Ascending aorta (tissue), 2 donors: ENCODE measurements around the gene FAT3. TPM values are rescaled to one million over a fixed set of nuclear protein-coding genes. Genes with fewer than 3 reads are reported as not detected.
A peak's percentile ranks its signal among the peaks of the same experiment; 100 is the strongest.

Source experiments
- DNase-seq, 2 donors: peaks; one replicate each; pipeline ENCODE4 v3.0.0-alpha.2; 2019; ENCODE audit warnings: low spot score in 2 of 2
- H3K27ac ChIP-seq, 2 donors: fragments of 200-600 bp; sonication (generic); one replicate each; pipeline ENCODE4 v1.5.1; 2016 to 2017; ENCODE audit warnings: mild to moderate bottlenecking in 1 of 2
- H3K27me3 ChIP-seq: fragments of 200-600 bp; sonication (generic); one replicate; pipeline ENCODE4 v1.5.1; 2017
- H3K36me3 ChIP-seq, 2 donors: fragments of 200-600 bp; sonication (generic); one replicate each; pipeline ENCODE4 v1.5.1; 2016
- H3K4me1 ChIP-seq, 2 donors: fragments of 200-600 bp; sonication (generic); one replicate each; pipeline ENCODE4 v1.5.1; 2016 to 2017; ENCODE audit warnings: mild to moderate bottlenecking in 1 of 2
- H3K4me3 ChIP-seq, 2 donors: fragments of 200-600 bp; sonication (generic); one replicate each; pipeline ENCODE4 v1.5.1; 2016 to 2017; ENCODE audit warnings: mild to moderate bottlenecking in 1 of 2
- H3K9me3 ChIP-seq, 2 donors: fragments of 200-600 bp; sonication (generic); one replicate each; pipeline ENCODE4 v1.5.1; 2016
- intact Hi-C: fragments of 100-400 bp; cut with DNase I; formaldehyde crosslinking; loops from one replicate; pipeline ENCODE4 v1.15.1; 2023
- total RNA-seq: library from RNA; depleted of rRNA; stranded (reverse); fragments of >200 nt; gene quantifications from one replicate; pipeline ENCODE4 v1.1.0, GENCODE V29; 2016
- TF ChIP-seq, protein P1 (sequence below), 3 experiments: fragments of 200-600 bp in 2 of 3; fragments of 450-650 bp in 1 of 3; sonication (generic) in 2 of 3; IDR thresholded peaks; one replicate each; pipeline ENCODE4 v1.5.1; 2016 to 2019; ENCODE audit warnings: antibody characterized with exemption in 3 of 3, mild to moderate bottlenecking in 1 of 3, moderate library complexity in 1 of 3

FAT3 gene
- total RNA-seq, 1 donor from 2014 or later: 2.8 TPM

DNA sequence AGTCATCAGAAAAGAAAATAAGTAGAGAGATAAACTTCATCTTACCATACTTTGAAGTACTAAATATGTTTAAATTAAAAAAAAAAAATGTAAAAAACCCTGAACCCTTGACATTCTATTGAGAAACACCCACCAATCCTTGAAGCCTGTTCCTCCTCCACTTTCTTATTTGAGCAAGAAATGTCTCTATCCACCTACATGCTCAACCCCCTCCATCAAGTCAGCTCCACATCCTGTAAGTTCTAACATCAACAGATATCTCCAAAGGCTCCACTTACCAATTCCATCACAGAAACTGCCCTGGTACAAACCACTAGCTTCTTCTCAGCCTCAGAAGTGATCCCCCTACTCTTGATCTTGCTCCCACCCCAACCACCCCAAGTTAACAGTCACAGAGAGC is 32.5 kb upstream of the FAT3 start:
- no peak overlapping the region for H3K4me3 ChIP-seq
- TF ChIP-seq, protein P1, sequence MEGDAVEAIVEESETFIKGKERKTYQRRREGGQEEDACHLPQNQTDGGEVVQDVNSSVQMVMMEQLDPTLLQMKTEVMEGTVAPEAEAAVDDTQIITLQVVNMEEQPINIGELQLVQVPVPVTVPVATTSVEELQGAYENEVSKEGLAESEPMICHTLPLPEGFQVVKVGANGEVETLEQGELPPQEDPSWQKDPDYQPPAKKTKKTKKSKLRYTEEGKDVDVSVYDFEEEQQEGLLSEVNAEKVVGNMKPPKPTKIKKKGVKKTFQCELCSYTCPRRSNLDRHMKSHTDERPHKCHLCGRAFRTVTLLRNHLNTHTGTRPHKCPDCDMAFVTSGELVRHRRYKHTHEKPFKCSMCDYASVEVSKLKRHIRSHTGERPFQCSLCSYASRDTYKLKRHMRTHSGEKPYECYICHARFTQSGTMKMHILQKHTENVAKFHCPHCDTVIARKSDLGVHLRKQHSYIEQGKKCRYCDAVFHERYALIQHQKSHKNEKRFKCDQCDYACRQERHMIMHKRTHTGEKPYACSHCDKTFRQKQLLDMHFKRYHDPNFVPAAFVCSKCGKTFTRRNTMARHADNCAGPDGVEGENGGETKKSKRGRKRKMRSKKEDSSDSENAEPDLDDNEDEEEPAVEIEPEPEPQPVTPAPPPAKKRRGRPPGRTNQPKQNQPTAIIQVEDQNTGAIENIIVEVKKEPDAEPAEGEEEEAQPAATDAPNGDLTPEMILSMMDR (IDR thresholded peaks at IDR 0.05): no peak
- no peaks in the 10 kb centered on the region for H3K36me3 ChIP-seq
- H3K27me3 ChIP-seq: no peaks in the 10 kb centered on the region
- no peak for DNase-seq
- intact Hi-C loops: no loop called here
- H3K4me1 ChIP-seq: no peaks in the 10 kb centered on the region
- H3K9me3 ChIP-seq: no peaks in the 10 kb centered on the region
- no peak overlapping the region for H3K27ac ChIP-seq

DNA sequence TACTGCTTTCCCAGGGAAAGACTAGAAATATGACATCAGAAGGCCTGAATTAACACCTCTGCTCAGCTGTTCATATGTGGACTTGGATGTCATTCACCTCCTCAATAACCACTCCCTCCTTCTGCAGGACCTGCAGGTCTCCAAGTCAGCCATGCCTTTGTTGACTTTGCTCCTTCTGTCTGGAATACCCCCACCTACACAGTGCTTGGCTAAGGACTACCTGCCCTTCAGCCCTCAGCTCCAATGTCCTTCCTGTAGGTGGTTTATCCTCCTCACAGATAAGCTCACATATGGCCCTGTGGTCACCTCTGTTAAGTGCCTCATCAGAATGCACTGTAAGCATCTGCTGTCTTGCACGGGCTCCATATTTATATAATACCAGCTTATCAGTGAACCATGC is 26.4 kb upstream of the FAT3 start:
- H3K4me1 ChIP-seq: no peaks in the 10 kb centered on the region
- no peak overlapping the region for H3K27ac ChIP-seq
- H3K27me3 ChIP-seq: no peaks in the 10 kb centered on the region
- intact Hi-C loops: no loop called here
- no peak overlapping the region for H3K4me3 ChIP-seq
- H3K36me3 ChIP-seq: no peaks in the 10 kb centered on the region
- TF ChIP-seq, protein P1 (IDR thresholded peaks at IDR 0.05): no peak
- H3K9me3 ChIP-seq: no peaks in the 10 kb centered on the region
- DNase-seq: no peak

DNA sequence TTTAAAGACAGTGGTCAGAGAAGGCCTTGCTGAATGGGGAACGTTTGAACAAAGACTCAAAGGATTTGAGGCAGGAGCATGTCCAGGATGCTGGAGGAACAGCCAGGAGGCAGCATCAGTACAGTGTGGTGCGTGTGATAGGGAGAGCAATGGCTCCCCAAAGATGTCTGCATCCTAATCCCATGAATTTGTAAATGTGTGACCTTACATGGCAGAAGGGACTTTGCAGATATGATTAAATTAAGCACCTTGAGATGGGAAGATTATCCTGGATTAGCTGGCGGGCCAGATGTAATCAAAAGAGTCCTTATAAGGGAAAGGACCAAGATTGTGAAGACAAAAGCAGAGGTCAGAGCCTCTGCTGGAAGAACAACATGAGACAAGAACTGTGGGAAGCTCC is 24.6 kb upstream of the FAT3 start:
- no peaks in the 10 kb centered on the region for H3K36me3 ChIP-seq
- H3K27ac ChIP-seq: no peak overlapping the region
- H3K4me3 ChIP-seq: no peak overlapping the region
- intact Hi-C loops: no loop called here
- H3K27me3 ChIP-seq: no peaks in the 10 kb centered on the region
- H3K9me3 ChIP-seq: no peaks in the 10 kb centered on the region
- DNase-seq: no peak
- no peaks in the 10 kb centered on the region for H3K4me1 ChIP-seq
- TF ChIP-seq, protein P1 (IDR thresholded peaks at IDR 0.05): no peak

DNA sequence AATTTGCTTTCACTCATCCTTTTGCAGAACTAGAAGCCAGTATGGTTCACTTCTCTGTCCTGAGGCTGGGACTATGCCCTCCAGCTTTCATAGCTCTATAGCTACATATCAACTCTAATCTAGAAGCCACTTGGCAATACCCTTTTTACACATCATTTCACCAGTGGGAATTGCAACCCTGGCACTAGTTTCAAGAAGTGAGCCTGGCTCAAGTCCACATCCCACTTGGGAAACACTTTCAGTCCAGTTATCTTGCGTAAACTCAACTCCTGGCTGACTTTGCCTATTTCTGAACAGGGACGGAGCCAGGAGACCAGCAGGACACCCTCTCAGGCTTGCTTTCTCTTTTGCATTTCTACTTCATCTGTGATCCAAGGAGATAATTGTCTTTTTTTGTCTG is 19.9 kb upstream of the FAT3 start:
- Histone ChIP-seq H3K4me1 (no peaks in the 10 kb centered on the region), H3K27ac (no peak overlapping the region), H3K36me3 (no peaks in the 10 kb centered on the region), H3K9me3 (no peaks in the 10 kb centered on the region), H3K27me3 (no peaks in the 10 kb centered on the region), H3K4me3 (no peak overlapping the region)
- TF ChIP-seq, protein P1 (IDR thresholded peaks at IDR 0.05): no peak
- DNase-seq: peak in 1 of 2 donors; percentile 66
- intact Hi-C loops: no loop called here

DNA sequence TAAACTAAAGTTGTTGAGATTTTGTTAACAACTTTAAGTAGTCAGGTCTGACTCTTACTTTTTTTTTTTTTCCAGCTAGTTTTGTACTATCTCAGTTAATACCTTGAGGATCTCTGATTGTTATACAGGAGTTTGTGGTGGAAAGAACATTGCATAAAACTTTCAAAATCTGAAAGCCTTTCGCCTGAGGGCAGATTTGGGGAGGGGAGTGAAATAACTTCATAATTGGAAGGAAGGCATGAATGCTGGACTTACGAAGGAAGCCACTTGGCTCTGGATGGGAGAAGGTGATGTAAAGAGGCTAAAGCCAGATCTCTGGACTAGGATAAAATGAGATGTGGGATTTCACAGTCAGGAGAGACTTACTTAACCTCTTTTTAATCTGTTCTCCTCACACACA is 18.2 kb upstream of the FAT3 start:
- H3K36me3 ChIP-seq: no peaks in the 10 kb centered on the region
- H3K4me1 ChIP-seq: no peaks in the 10 kb centered on the region
- H3K27me3 ChIP-seq: no peaks in the 10 kb centered on the region
- TF ChIP-seq, protein P1 (IDR thresholded peaks at IDR 0.05): no peak
- H3K9me3 ChIP-seq: no peaks in the 10 kb centered on the region
- intact Hi-C loops: no loop called here
- no peak for DNase-seq
- no peak overlapping the region for H3K27ac ChIP-seq
- no peak overlapping the region for H3K4me3 ChIP-seq

DNA sequence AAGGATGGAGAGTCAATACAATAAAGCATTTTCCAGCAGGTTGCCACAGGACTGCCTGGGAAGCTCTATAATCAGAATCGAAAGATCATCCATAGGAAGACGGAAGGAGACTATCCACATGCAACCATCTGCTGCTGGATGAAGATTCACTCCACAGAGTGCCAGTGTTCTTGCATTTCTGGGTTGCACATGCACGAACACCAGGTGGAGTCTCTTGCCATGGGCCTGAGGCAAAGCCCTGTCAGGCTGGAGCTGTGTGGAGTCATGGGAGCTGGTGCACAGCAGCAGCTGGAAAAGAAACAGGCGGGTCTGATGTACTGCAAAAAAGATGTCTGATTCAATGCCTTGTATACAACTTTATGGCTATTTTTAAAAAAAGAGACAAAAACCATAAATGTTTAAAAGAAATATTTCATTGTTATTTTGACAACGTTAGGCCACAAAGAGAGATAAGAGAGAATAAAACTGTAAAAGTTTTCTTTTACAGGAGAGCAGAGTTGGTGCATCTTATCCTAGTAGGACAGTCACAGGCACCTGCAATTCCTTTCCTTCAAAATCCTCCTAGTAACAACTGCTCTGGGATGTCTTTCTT is 12.9 kb upstream of the FAT3 start:
- TF ChIP-seq, protein P1 (IDR thresholded peaks at IDR 0.05): peak; percentile 20 to 57 (median 44)
- no peak overlapping the region for H3K4me3 ChIP-seq
- peak in 1 of 2 donors; percentile 69 for DNase-seq
- H3K9me3 ChIP-seq: no peaks in the 10 kb centered on the region
- no peaks in the 10 kb centered on the region for H3K36me3 ChIP-seq
- H3K27me3 ChIP-seq: no peaks in the 10 kb centered on the region
- H3K4me1 ChIP-seq: no peaks in the 10 kb centered on the region
- H3K27ac ChIP-seq: no peak overlapping the region
- intact Hi-C loops: loop anchor here (5.0 kb wide), 2 partner anchors 341 to 676 kb away; no protein-coding TSS in a partner anchor
